Mesenchymal stem cell (in vitro differentiated cells and primary cell): ENCODE measurements around the gene CD2AP. TPM values are rescaled to one million over a fixed set of nuclear protein-coding genes. Genes with fewer than 3 reads are reported as not detected.

Experiments
- DNase-seq: peaks from one replicate; pipeline ENCODE4 v3.0.0-alpha.2; 2013
- H2AFZ ChIP-seq: one replicate; pipeline ENCODE4 v1.6.1; 2013; ENCODE audit warnings: low read depth, mild to moderate bottlenecking, control low read depth, inconsistent platforms, low read length, moderate library complexity
- H2AK5ac ChIP-seq: 2 replicates; pipeline ENCODE4 v1.6.1; 2013; ENCODE audit warnings: low read length, moderate library complexity, mild to moderate bottlenecking, inconsistent platforms; ENCODE audit not compliant: severe bottlenecking
- H2BK120ac ChIP-seq: one replicate; pipeline ENCODE4 v1.6.1; 2013; ENCODE audit warnings: low read depth, mild to moderate bottlenecking, inconsistent platforms, low read length, moderate library complexity
- H2BK12ac ChIP-seq, 2 experiments: one replicate each; pipeline ENCODE4 v1.6.1; 2013; ENCODE audit warnings: inconsistent platforms in 2 of 2, low read length in 2 of 2, mild to moderate bottlenecking in 2 of 2, moderate library complexity in 2 of 2, control low read depth in 1 of 2
- H2BK15ac ChIP-seq: one replicate; pipeline ENCODE4 v1.6.1; 2013; ENCODE audit warnings: mild to moderate bottlenecking, low read depth, inconsistent platforms; ENCODE audit not compliant: poor library complexity, severe bottlenecking
- H2BK5ac ChIP-seq: 2 replicates; pipeline ENCODE4 v1.6.1; 2013; ENCODE audit warnings: low read depth, mild to moderate bottlenecking, low read length, control low read depth, inconsistent platforms; ENCODE audit not compliant: poor library complexity, severe bottlenecking
- H3K14ac ChIP-seq, 2 experiments: one replicate each; pipeline ENCODE4 v1.6.1; 2013; ENCODE audit warnings: inconsistent platforms in 2 of 2, low read length in 2 of 2, control low read depth in 1 of 2, mild to moderate bottlenecking in 1 of 2, moderate library complexity in 1 of 2
- H3K18ac ChIP-seq, 2 experiments: one replicate each; pipeline ENCODE4 v1.6.1; 2013; ENCODE audit warnings: inconsistent platforms in 2 of 2, low read length in 2 of 2, control low read depth in 1 of 2, low read depth in 1 of 2, mild to moderate bottlenecking in 1 of 2
- H3K23ac ChIP-seq, 2 experiments: one replicate each; pipeline ENCODE4 v1.6.1; 2013; ENCODE audit warnings: inconsistent platforms in 2 of 2, low read length in 2 of 2, mild to moderate bottlenecking in 2 of 2, moderate library complexity in 2 of 2, control low read depth in 1 of 2
- H3K27ac ChIP-seq: 2 replicates; pipeline ENCODE4 v1.5.1; 2013; ENCODE audit warnings: mild to moderate bottlenecking, moderate library complexity, low read length, control low read depth, inconsistent platforms; ENCODE audit not compliant: poor library complexity, severe bottlenecking
- H3K27me3 ChIP-seq, 2 experiments: 2 replicates each; pipeline versions ENCODE4 v1.6.1 to v1.7.0; 2013; ENCODE audit warnings: low read length in 2 of 2, mild to moderate bottlenecking in 2 of 2, moderate library complexity in 2 of 2, control low read depth in 1 of 2, inconsistent platforms in 1 of 2; ENCODE audit not compliant: control insufficient read depth in 1 of 2, insufficient read depth in 1 of 2
- H3K36me3 ChIP-seq, 2 experiments: 2 replicates each; pipeline versions ENCODE4 v1.6.1 to v1.7.0; 2013; ENCODE audit warnings: low read length in 2 of 2, control low read depth in 1 of 2, inconsistent platforms in 1 of 2, low read depth in 1 of 2, mild to moderate bottlenecking in 1 of 2; ENCODE audit not compliant: insufficient read depth in 2 of 2, control insufficient read depth in 1 of 2
- H3K4ac ChIP-seq, 2 experiments: one replicate each; pipeline ENCODE4 v1.6.1; 2013; ENCODE audit warnings: inconsistent platforms in 2 of 2, low read length in 2 of 2, mild to moderate bottlenecking in 2 of 2, moderate library complexity in 2 of 2, control low read depth in 1 of 2, low read depth in 1 of 2
- H3K4me1 ChIP-seq: 2 replicates; pipeline ENCODE4 v1.6.1; 2013; ENCODE audit warnings: low read depth, low read length, control low read depth; ENCODE audit not compliant: control insufficient read depth, insufficient read depth
- H3K4me2 ChIP-seq: 2 replicates; pipeline ENCODE4 v1.6.1; 2013; ENCODE audit warnings: low read length, mild to moderate bottlenecking, inconsistent platforms; ENCODE audit not compliant: poor library complexity, severe bottlenecking
- H3K4me3 ChIP-seq, 2 experiments: 2 replicates each; pipeline versions ENCODE4 v1.5.1 to v1.7.0; 2013; ENCODE audit warnings: low read length in 2 of 2, mild to moderate bottlenecking in 2 of 2, control low read depth in 1 of 2, low read depth in 1 of 2; ENCODE audit not compliant: insufficient read depth in 1 of 2
- H3K79me1 ChIP-seq: replicated peaks from 2 replicates; pipeline ENCODE4 v1.6.1; 2013; ENCODE audit warnings: mild to moderate bottlenecking, control low read depth, low read length, inconsistent platforms; ENCODE audit not compliant: poor library complexity, severe bottlenecking
- H3K9ac ChIP-seq: 2 replicates; pipeline ENCODE4 v1.7.0; 2013; ENCODE audit warnings: mild to moderate bottlenecking, low read length, moderate library complexity
- H3K9me3 ChIP-seq: 2 replicates; pipeline ENCODE4 v1.7.0; 2013; ENCODE audit warnings: mild to moderate bottlenecking, low read length; ENCODE audit not compliant: control insufficient read depth
- H4K8ac ChIP-seq: one replicate; pipeline ENCODE4 v1.6.1; 2013; ENCODE audit warnings: inconsistent platforms, mild to moderate bottlenecking, low read length, moderate library complexity
- H4K91ac ChIP-seq: one replicate; pipeline ENCODE4 v1.6.1; 2013; ENCODE audit warnings: mild to moderate bottlenecking, low read length, inconsistent platforms
- WGBS: methylation state at CpG from one replicate; pipeline ENCODE4 v1.1.7; 2013; ENCODE audit warnings: mixed read lengths; 5-methylcytosine and 5-hydroxymethylcytosine counted together
- small RNA-seq: library from polyadenylated mRNA; stranded (forward); fragments of <200 nt; extraction: miRNeasy Mini kit (QIAGEN cat#:217004); gene quantifications from one replicate; pipeline ENCODE3, GENCODE V24; 2013; ENCODE audit warnings: low read depth

CD2AP gene

DNA sequence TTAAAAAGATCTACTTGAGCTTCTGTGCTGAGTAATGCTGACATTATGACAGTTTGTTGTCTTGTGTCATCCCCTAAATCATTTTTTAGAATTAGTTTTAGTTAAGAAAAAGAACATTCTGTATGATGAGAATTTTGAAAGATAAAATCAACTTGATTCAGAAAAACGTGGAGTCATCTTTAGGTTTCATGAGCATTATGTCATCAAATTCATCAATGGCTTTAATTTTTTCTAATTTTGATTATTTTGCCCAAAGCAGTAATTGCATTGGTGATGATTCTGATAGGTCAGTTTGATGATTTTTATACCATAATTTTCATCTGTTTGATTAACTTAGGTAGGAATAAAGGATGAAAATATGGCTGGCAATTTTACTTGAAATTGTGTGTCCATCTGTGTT lies 194.2 kb downstream of the CD2AP start:
- Histone ChIP-seq H2BK15ac (no peak overlapping the region), H2BK12ac (no peak overlapping the region), H4K91ac (no peak overlapping the region), H3K4me2 (no peak overlapping the region), H3K14ac (no peak overlapping the region), H2AFZ (no peak overlapping the region), H3K23ac (no peak overlapping the region), H4K8ac (no peak overlapping the region), H3K9ac (no peak overlapping the region), H3K27ac (no peak overlapping the region), H2BK120ac (no peak overlapping the region), H3K36me3 (no peaks in the 10 kb centered on the region), H3K4me3 (no peak overlapping the region), H3K4ac (no peak overlapping the region), H2AK5ac (no peak overlapping the region), H3K18ac (no peak overlapping the region), H3K9me3 (no peaks in the 10 kb centered on the region), H3K79me1 (no peaks in the 10 kb centered on the region), H3K27me3 (no peaks in the 10 kb centered on the region), H2BK5ac (no peak overlapping the region), H3K4me1 (peaks cover 6% of the 10 kb centered on the region)
- no CpG with 5 or more reads among the region's 1 CpG for WGBS
- DNase-seq = no peak

DNA sequence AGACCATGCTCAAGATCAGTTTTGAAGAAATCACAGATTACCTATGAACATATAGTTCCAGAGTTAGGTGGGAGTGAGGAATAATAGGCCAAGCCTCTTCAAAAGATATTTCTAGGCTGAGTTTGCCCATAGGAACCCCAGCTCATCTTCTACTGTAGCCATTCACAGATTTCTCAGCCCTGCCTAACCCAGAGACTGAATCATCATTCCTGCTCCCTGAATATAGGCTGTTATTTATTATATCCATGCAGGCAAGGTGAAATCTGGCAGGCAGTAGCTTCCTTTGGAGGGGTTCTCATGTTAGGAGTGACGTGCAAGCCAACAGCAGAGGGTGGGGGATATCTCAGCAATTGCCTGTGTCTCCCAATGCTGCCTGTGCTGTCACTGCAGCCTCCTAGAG lies 195.2 kb downstream of the CD2AP start:
- Histone ChIP-seq H3K4ac (no peak overlapping the region), H4K8ac (no peak overlapping the region), H2BK5ac (no peak overlapping the region), H3K4me1 (peaks cover 6% of the 10 kb centered on the region), H3K27ac (no peak overlapping the region), H3K18ac (peak overlapping the region in 1 of 2 experiments; percentile 5), H3K27me3 (no peaks in the 10 kb centered on the region), H3K79me1 (no peaks in the 10 kb centered on the region), H3K9me3 (no peaks in the 10 kb centered on the region), H2BK12ac (no peak overlapping the region), H3K9ac (no peak overlapping the region), H4K91ac (no peak overlapping the region), H3K14ac (no peak overlapping the region), H3K4me3 (no peak overlapping the region), H2BK15ac (no peak overlapping the region), H3K36me3 (no peaks in the 10 kb centered on the region), H3K23ac (no peak overlapping the region), H2BK120ac (no peak overlapping the region), H2AK5ac (no peak overlapping the region), H3K4me2 (no peak overlapping the region), H2AFZ (no peak overlapping the region)
- 86% methylated on average over 1 of the region's 1 CpG for WGBS
- DNase-seq = no peak

DNA sequence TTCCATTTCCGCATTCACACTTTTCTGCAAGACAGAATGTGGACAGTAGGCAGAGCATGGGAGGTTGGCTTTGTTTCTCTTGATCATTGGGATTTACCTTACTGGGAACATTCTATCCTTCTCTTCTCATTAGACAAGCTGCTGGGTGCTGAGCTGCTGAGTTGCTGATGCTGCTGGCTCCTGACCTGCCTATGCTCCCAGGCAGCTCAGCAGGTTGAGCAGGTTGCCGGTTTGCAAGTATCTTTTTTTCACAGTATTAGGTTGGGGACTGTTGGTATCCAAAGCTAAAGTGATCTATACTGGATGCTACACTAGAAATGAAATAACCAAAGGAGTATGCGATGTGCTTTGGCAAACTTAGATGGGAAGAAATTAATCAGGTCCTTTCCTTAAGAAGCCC lies 197.1 kb downstream of the CD2AP start:
- H3K23ac ChIP-seq = no peak overlapping the region
- no peaks in the 10 kb centered on the region for H3K79me1 ChIP-seq
- no peak overlapping the region for H2BK12ac ChIP-seq
- no peak for DNase-seq
- H4K8ac ChIP-seq = no peak overlapping the region
- H2BK120ac ChIP-seq = no peak overlapping the region
- H3K27ac ChIP-seq = no peak overlapping the region
- no peak overlapping the region for H3K18ac ChIP-seq
- H3K9ac ChIP-seq = no peak overlapping the region
- H2BK5ac ChIP-seq = no peak overlapping the region
- H2AFZ ChIP-seq = no peak overlapping the region
- no peak overlapping the region for H2BK15ac ChIP-seq
- H4K91ac ChIP-seq = no peak overlapping the region
- 94% methylated on average over 2 of the region's 3 CpGs for WGBS
- no peak overlapping the region for H2AK5ac ChIP-seq
- H3K27me3 ChIP-seq = no peaks in the 10 kb centered on the region
- no peaks in the 10 kb centered on the region for H3K36me3 ChIP-seq
- no peak overlapping the region for H3K14ac ChIP-seq
- no peak overlapping the region for H3K4me3 ChIP-seq
- H3K9me3 ChIP-seq = no peaks in the 10 kb centered on the region
- H3K4me2 ChIP-seq = no peak overlapping the region
- peaks cover 4% of the 10 kb centered on the region for H3K4me1 ChIP-seq
- no peak overlapping the region for H3K4ac ChIP-seq

Small RNA genes within 50 kb of the gene (small RNA-seq; reads per million reads assigned to genes)
- gene RF00019 = not detected
